Stomach (tissue), 9 donors: ENCODE results near the gene CHCHD1. TPM values are rescaled to one million over a fixed set of nuclear protein-coding genes. Genes with fewer than 3 reads are reported as not detected.

Source experiments
- DNase-seq, 2 donors: peaks; one replicate each; pipeline versions ENCODE4 v3.0.0 to v3.0.0-alpha.2; 2013 to 2019
- H3K27ac ChIP-seq, 5 donors: fragments of 200-600 bp in 4 of 5; sonication (generic) in 4 of 5; one replicate each; pipeline ENCODE4 v1.5.1; 2013 to 2019; ENCODE audit warnings: mild to moderate bottlenecking in 1 of 5, moderate library complexity in 1 of 5
- H3K27me3 ChIP-seq, 3 donors: fragments of 200-600 bp; sonication (generic); one replicate each; pipeline ENCODE4 v1.5.1; 2017 to 2019; ENCODE audit warnings: mixed run types in 1 of 3
- H3K36me3 ChIP-seq, 4 donors: fragments of 200-600 bp; sonication (generic); 1 replicate in 3 of 4; 2 replicates in 1 of 4; pipeline ENCODE4 v1.5.1; 2016 to 2019
- H3K4me1 ChIP-seq, 4 donors: fragments of 200-600 bp; sonication (generic); one replicate each; pipeline ENCODE4 v1.5.1; 2016 to 2019
- H3K4me3 ChIP-seq, 4 donors: fragments of 200-600 bp; sonication (generic) in 3 of 4; one replicate each; pipeline ENCODE4 v1.5.1; 2016 to 2019; ENCODE audit warnings: mild to moderate bottlenecking in 1 of 4
- H3K9me3 ChIP-seq, 4 donors: fragments of 200-600 bp; sonication (generic); one replicate each; pipeline ENCODE4 v1.5.1; 2016 to 2019
- CTCF ChIP-seq, 7 experiments: fragments of 450-650 bp in 4 of 7; fragments of 200-600 bp in 3 of 7; sonication (generic) in 3 of 7; IDR thresholded peaks; one replicate each; pipeline ENCODE4 v1.5.1; 2016 to 2019; ENCODE audit warnings: antibody characterized with exemption in 7 of 7, control low read depth in 2 of 7, mild to moderate bottlenecking in 1 of 7
- EP300 ChIP-seq: sonication (generic); formaldehyde crosslinking; IDR thresholded peaks from one replicate; pipeline ENCODE4 v1.6.1; 2017; ENCODE audit warnings: antibody characterized with exemption
- POLR2A ChIP-seq, 4 donors: fragments of 450-650 bp; IDR thresholded peaks; one replicate each; pipeline ENCODE4 v1.6.1; 2016; ENCODE audit warnings: antibody characterized with exemption in 4 of 4, control low read depth in 2 of 4, mild to moderate bottlenecking in 1 of 4, moderate library complexity in 1 of 4
- POLR2AphosphoS5 ChIP-seq, 3 donors: sonication (generic); formaldehyde crosslinking; IDR thresholded peaks; one replicate each; pipeline ENCODE4 v1.6.1; 2016; ENCODE audit warnings: antibody characterized with exemption in 3 of 3
- WGBS, 5 donors: extraction: QIAGEN DNeasy Blood & Tissue Kit in 3 of 5; methylation state at CpG; one replicate each; pipeline versions ENCODE4 v1.1.5 to v1.1.7; 2013 to 2018; 5-methylcytosine and 5-hydroxymethylcytosine counted together
- intact Hi-C: fragments of 100-400 bp; cut with DNase I; formaldehyde crosslinking; loops from one replicate; pipeline ENCODE4 v1.15.1; 2023; ENCODE audit warnings: low total_unique reads
- polyA plus RNA-seq, 3 donors: library from polyadenylated mRNA; stranded (reverse); fragments of 200-250 nt; gene quantifications; one replicate each; pipeline ENCODE4 v1.2.3, GENCODE V29; 2013
- total RNA-seq, 5 donors: library from RNA; depleted of rRNA; stranded (reverse); fragments of >200 nt; gene quantifications; one replicate each; pipeline versions ENCODE4 v1.1.0 to v1.2.3, GENCODE V29; 2014 to 2016
- donor health status: healthy with polysubstance abuse.
- donor health status: Bipolar disorder and iron deficiency.
- donor health status: healthy.

The CHCHD1 gene
- total and polyA plus RNA-seq, 8 donors = 1.3 to 81.6 (median 38.8) TPM

- Histone ChIP-seq H3K4me3 (no peak overlapping the region), H3K9me3 (no peaks in the 10 kb centered on the region), H3K4me1 (peaks cover 0 to 12% (median 0%) of the 10 kb centered on the region in 4 donors), H3K27me3 (no peaks in the 10 kb centered on the region), H3K27ac (no peak overlapping the region), H3K36me3 (peaks cover 71 to 89% (median 85%) of the 10 kb centered on the region in 4 donors)
- TF ChIP-seq POLR2AphosphoS5 (IDR thresholded peaks at IDR 0.05) (no peak), POLR2A (IDR thresholded peaks at IDR 0.05) (no peak), EP300 (no peak), CTCF (IDR thresholded peaks at IDR 0.05) (no peak)
- 88 to 100% (median 94%) methylated on average over 1 of the region's 1 CpG for WGBS, 5 donors
- no peak for DNase-seq
- intact Hi-C loops = no loop called here
Measured at GRCh38 chr10:73761781-73762180, 20.1 kb upstream of the CHCHD1 start.

GRCh38 chr10:73762915-73763314 is 18.9 kb upstream of the CHCHD1 start:
- Histone ChIP-seq H3K27ac (no peak overlapping the region), H3K4me3 (no peak overlapping the region), H3K9me3 (no peaks in the 10 kb centered on the region), H3K4me1 (peaks cover 0 to 12% (median 0%) of the 10 kb centered on the region in 4 donors), H3K27me3 (no peaks in the 10 kb centered on the region), H3K36me3 (peaks cover 82 to 96% (median 92%) of the 10 kb centered on the region in 4 donors)
- no peak for DNase-seq
- intact Hi-C loops = no loop called here
- TF ChIP-seq POLR2AphosphoS5 (IDR thresholded peaks at IDR 0.05) = no peak
- TF ChIP-seq CTCF (IDR thresholded peaks at IDR 0.05) = no peak
- no peak for TF ChIP-seq POLR2A (IDR thresholded peaks at IDR 0.05)
- no peak for TF ChIP-seq EP300
- WGBS, 5 donors = 57 to 76% (median 69%) methylated on average over 2 of the region's 2 CpGs

GRCh38 chr10:73763343-73763742 is 18.5 kb upstream of the CHCHD1 start:
- H3K27me3 ChIP-seq = no peaks in the 10 kb centered on the region
- 66 to 88% (median 76%) methylated on average over 2 of the region's 2 CpGs for WGBS, 5 donors
- TF ChIP-seq POLR2A (IDR thresholded peaks at IDR 0.05) = no peak
- TF ChIP-seq POLR2AphosphoS5 (IDR thresholded peaks at IDR 0.05) = no peak
- TF ChIP-seq EP300 = no peak
- no peak for TF ChIP-seq CTCF (IDR thresholded peaks at IDR 0.05)

GRCh38 chr10:73765066-73765465 is 16.8 kb upstream of the CHCHD1 start:
- Histone ChIP-seq H3K4me1 (peaks cover 0 to 3% (median 0%) of the 10 kb centered on the region in 4 donors), H3K36me3 (peaks cover 96 to 100% (median 100%) of the 10 kb centered on the region in 4 donors), H3K27ac (no peak overlapping the region), H3K27me3 (no peaks in the 10 kb centered on the region), H3K4me3 (no peak overlapping the region), H3K9me3 (no peaks in the 10 kb centered on the region)
- no peak for DNase-seq
- WGBS, 5 donors = 91 to 93% (median 91%) methylated on average over 6 of the region's 6 CpGs
- TF ChIP-seq POLR2A (IDR thresholded peaks at IDR 0.05) = no peak
- TF ChIP-seq POLR2AphosphoS5 (IDR thresholded peaks at IDR 0.05) = no peak
- no peak for TF ChIP-seq EP300
- TF ChIP-seq CTCF (IDR thresholded peaks at IDR 0.05) = no peak
- intact Hi-C loops = no loop called here

More at GRCh38 chr10:73763343-73763742, 18.5 kb upstream of the CHCHD1 start:
- Histone ChIP-seq H3K4me3 (no peak overlapping the region), H3K36me3 (peaks cover 86 to 100% (median 96%) of the 10 kb centered on the region in 4 donors), H3K27ac (no peak overlapping the region), H3K4me1 (peaks cover 0 to 12% (median 0%) of the 10 kb centered on the region in 4 donors), H3K9me3 (no peaks in the 10 kb centered on the region)
- intact Hi-C loops = no loop called here
- DNase-seq = no peak
